Mesendoderm (in vitro differentiated cells): ENCODE results near the gene DCC.

Source experiments
- DNase-seq: peaks from one replicate; pipeline ENCODE4 v3.0.0; 2013
- H2AK5ac ChIP-seq: 2 replicates; pipeline ENCODE4 v1.6.1; 2013; ENCODE audit warnings: low read length, inconsistent platforms
- H2BK120ac ChIP-seq: 2 replicates; pipeline ENCODE4 v1.6.1; 2013; ENCODE audit warnings: low read depth, mild to moderate bottlenecking, low read length, moderate library complexity, mixed read lengths
- H2BK15ac ChIP-seq: replicated peaks from 2 replicates; pipeline ENCODE4 v1.6.1; 2013; ENCODE audit warnings: low read depth, mild to moderate bottlenecking, moderate library complexity
- H2BK5ac ChIP-seq: 2 replicates; pipeline ENCODE4 v1.6.1; 2013; ENCODE audit warnings: low read length, inconsistent platforms
- H3K18ac ChIP-seq: 2 replicates; pipeline ENCODE4 v1.6.1; 2013; ENCODE audit warnings: mild to moderate bottlenecking, low read length, mixed read lengths
- H3K23ac ChIP-seq: one replicate; pipeline ENCODE4 v1.6.1; 2013; ENCODE audit warnings: low read length
- H3K27ac ChIP-seq: 2 replicates; pipeline ENCODE4 v1.5.1; 2013; ENCODE audit warnings: low read depth, mild to moderate bottlenecking, inconsistent platforms, low read length, moderate library complexity
- H3K27me3 ChIP-seq: 2 replicates; pipeline ENCODE4 v1.6.1; 2013; ENCODE audit warnings: low read length, control low read depth, mild to moderate bottlenecking, inconsistent platforms; ENCODE audit not compliant: insufficient read depth, poor library complexity
- H3K36me3 ChIP-seq: 2 replicates; pipeline ENCODE4 v1.6.1; 2013; ENCODE audit warnings: low read length, inconsistent platforms; ENCODE audit not compliant: control insufficient read depth, insufficient read depth
- H3K4ac ChIP-seq: one replicate; pipeline ENCODE4 v1.6.1; 2013; ENCODE audit warnings: low read depth, mild to moderate bottlenecking, low read length, moderate library complexity
- H3K4me1 ChIP-seq: 2 replicates; pipeline ENCODE4 v1.6.1; 2013; ENCODE audit warnings: low read depth, low read length, inconsistent platforms; ENCODE audit not compliant: control insufficient read depth
- H3K4me2 ChIP-seq: 2 replicates; pipeline ENCODE4 v1.6.1; 2013; ENCODE audit warnings: low read length
- H3K4me3 ChIP-seq: 2 replicates; pipeline ENCODE4 v1.5.1; 2013; ENCODE audit warnings: mild to moderate bottlenecking, low read length
- H3K56ac ChIP-seq: one replicate; pipeline ENCODE4 v1.6.1; 2013; ENCODE audit warnings: low read length
- H3K79me1 ChIP-seq: 2 replicates; pipeline ENCODE4 v1.6.1; 2013; ENCODE audit warnings: low read length, inconsistent platforms
- H3K79me2 ChIP-seq: 2 replicates; pipeline ENCODE4 v1.6.1; 2013; ENCODE audit warnings: mild to moderate bottlenecking, low read length; ENCODE audit not compliant: control insufficient read depth, insufficient read depth
- H3K9ac ChIP-seq: 2 replicates; pipeline ENCODE4 v1.6.1; 2013; ENCODE audit warnings: low read length, inconsistent platforms
- H4K5ac ChIP-seq: one replicate; pipeline ENCODE4 v1.6.1; 2013; ENCODE audit warnings: low read length
- H4K8ac ChIP-seq: one replicate; pipeline ENCODE4 v1.6.1; 2013; ENCODE audit warnings: low read depth, mild to moderate bottlenecking, control low read depth, low read length, moderate library complexity
- WGBS: extraction: QIAGEN DNeasy Blood & Tissue Kit; methylation state at CpG from one replicate; pipeline ENCODE4 v1.1.7; 2013; ENCODE audit warnings: low lambda C conversion rate, missing lambda C conversion rate; ENCODE audit not compliant: insufficient coverage; ENCODE audit errors: extremely low coverage; 5-methylcytosine and 5-hydroxymethylcytosine counted together

The DCC gene

DNA sequence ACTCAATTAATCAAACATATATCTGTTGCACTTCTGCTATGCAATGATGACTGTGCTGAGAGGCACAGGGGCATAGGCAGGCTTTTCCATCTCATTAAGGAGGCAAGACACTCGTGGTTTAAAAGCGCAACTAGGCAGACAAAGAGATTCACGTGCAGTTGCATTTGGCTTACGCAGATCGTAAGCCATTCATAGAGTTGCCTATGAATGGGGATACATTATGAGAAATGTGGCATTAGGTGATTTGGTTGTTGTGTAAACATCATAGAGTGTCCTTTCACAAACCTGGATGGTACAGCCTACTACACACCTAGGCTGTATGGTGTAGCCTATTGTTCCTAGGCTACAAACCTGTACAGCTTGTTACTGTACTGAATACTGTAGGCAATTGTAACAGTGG lies 284.7 kb downstream of the DCC start:
- Histone ChIP-seq H3K4me2 (no peak overlapping the region), H3K4me1 (no peaks in the 10 kb centered on the region), H4K5ac (no peak overlapping the region), H3K56ac (no peak overlapping the region), H2AK5ac (no peak overlapping the region), H4K8ac (no peak overlapping the region), H3K79me1 (no peaks in the 10 kb centered on the region), H3K27me3 (no peaks in the 10 kb centered on the region), H3K23ac (no peak overlapping the region), H3K79me2 (no peaks in the 10 kb centered on the region), H3K18ac (no peak overlapping the region), H2BK120ac (no peak overlapping the region), H3K4me3 (no peak overlapping the region), H3K27ac (no peak overlapping the region), H3K36me3 (no peaks in the 10 kb centered on the region), H2BK15ac (no peak overlapping the region), H3K9ac (no peak overlapping the region), H2BK5ac (no peak overlapping the region), H3K4ac (no peak overlapping the region)
- no peak for DNase-seq
- no CpG with 5 or more reads among the region's 5 CpGs for WGBS

DNA sequence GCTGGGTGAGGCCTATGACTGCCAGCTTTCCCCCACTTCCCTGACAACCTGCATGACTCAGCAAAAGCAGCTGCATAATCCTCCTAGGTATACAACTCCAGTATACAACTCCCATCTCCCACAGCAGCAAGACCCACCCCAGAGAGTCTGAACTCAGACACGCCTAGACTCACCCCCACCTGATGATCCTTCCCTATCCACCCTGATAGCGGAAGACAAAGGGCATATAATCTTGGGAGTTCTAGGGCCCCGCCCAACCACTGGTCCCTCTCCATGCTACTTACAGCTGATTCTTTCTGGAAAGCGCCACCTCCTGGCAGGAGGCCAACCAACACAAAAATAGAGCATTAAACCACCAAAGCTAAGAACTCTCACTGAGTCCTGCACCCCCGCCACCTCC lies 296.5 kb downstream of the DCC start:
- Histone ChIP-seq H3K79me1 (no peaks in the 10 kb centered on the region), H3K4me3 (no peak overlapping the region), H3K4me1 (no peaks in the 10 kb centered on the region), H3K56ac (no peak overlapping the region), H2BK120ac (no peak overlapping the region), H2BK5ac (no peak overlapping the region), H3K27ac (no peak overlapping the region), H3K27me3 (no peaks in the 10 kb centered on the region), H3K4me2 (no peak overlapping the region), H3K36me3 (no peaks in the 10 kb centered on the region), H2BK15ac (no peak overlapping the region), H4K5ac (no peak overlapping the region), H4K8ac (no peak overlapping the region), H3K4ac (no peak overlapping the region), H3K23ac (no peak overlapping the region), H3K9ac (no peak overlapping the region), H3K79me2 (no peaks in the 10 kb centered on the region), H3K18ac (peak overlapping the region; percentile 20), H2AK5ac (no peak overlapping the region)
- peak; percentile 61 for DNase-seq
- WGBS: no CpG with 5 or more reads among the region's 5 CpGs

DNA sequence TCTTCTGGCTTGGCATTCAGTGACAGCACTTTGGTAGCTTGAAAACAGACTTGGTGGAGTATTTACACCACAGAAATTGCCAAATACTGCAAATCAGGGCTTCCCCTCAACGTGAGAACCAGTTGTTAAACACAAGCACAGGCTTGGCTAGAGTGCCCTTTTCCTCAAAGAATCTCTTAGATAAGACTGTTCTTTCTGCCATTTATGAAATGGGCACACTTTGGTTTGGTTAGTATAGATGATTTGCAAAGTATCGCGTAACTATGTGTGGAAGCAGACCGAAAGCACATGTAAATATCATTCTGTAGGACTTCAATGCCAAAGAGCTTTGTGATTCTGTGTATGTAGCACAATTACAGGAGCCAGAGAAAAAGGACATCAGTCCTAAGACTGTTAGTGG lies 308.2 kb downstream of the DCC start:
- H3K27me3 ChIP-seq: no peaks in the 10 kb centered on the region
- no peak overlapping the region for H3K27ac ChIP-seq
- H2BK120ac ChIP-seq: no peak overlapping the region
- no peak overlapping the region for H2BK5ac ChIP-seq
- WGBS: no CpG with 5 or more reads among the region's 4 CpGs
- DNase-seq: no peak
- no peak overlapping the region for H3K23ac ChIP-seq
- no peak overlapping the region for H4K8ac ChIP-seq
- H4K5ac ChIP-seq: no peak overlapping the region
- no peaks in the 10 kb centered on the region for H3K79me1 ChIP-seq
- H3K36me3 ChIP-seq: no peaks in the 10 kb centered on the region
- no peak overlapping the region for H2BK15ac ChIP-seq
- no peak overlapping the region for H3K4me2 ChIP-seq
- H3K4me3 ChIP-seq: no peak overlapping the region
- H3K4me1 ChIP-seq: no peaks in the 10 kb centered on the region
- no peak overlapping the region for H3K18ac ChIP-seq
- no peak overlapping the region for H2AK5ac ChIP-seq
- H3K56ac ChIP-seq: no peak overlapping the region
- no peak overlapping the region for H3K9ac ChIP-seq
- H3K79me2 ChIP-seq: no peaks in the 10 kb centered on the region
- no peak overlapping the region for H3K4ac ChIP-seq

DNA sequence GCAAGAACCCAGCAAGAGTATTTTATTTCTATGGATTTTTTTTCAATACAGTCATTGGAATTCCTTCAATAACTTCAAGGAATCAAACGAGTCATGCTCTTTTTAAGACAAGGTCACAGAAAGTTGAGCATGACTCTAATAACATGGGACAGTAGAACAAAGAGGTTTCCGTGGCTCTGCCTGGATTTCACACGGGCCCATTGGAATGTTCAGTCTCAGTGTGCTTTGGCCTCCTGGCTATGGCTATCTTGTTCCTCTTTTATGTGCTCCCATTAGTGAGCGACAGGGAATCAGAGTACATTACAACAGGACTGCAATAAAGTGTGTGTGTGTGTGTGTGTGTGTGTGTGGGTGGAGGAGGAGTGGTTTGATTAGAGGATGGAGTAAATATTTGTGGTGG lies 312.4 kb downstream of the DCC start:
- Histone ChIP-seq H3K56ac (no peak overlapping the region), H3K27me3 (no peaks in the 10 kb centered on the region), H3K4me3 (no peak overlapping the region), H2AK5ac (no peak overlapping the region), H3K79me2 (no peaks in the 10 kb centered on the region), H3K18ac (no peak overlapping the region), H4K5ac (no peak overlapping the region), H3K4ac (no peak overlapping the region), H4K8ac (no peak overlapping the region), H2BK5ac (no peak overlapping the region), H3K4me2 (no peak overlapping the region), H3K27ac (no peak overlapping the region), H3K79me1 (no peaks in the 10 kb centered on the region), H2BK120ac (no peak overlapping the region), H3K36me3 (no peaks in the 10 kb centered on the region), H2BK15ac (no peak overlapping the region), H3K23ac (no peak overlapping the region), H3K4me1 (no peaks in the 10 kb centered on the region), H3K9ac (no peak overlapping the region)
- WGBS: no CpG with 5 or more reads among the region's 4 CpGs
- DNase-seq: peak; percentile 11

DNA sequence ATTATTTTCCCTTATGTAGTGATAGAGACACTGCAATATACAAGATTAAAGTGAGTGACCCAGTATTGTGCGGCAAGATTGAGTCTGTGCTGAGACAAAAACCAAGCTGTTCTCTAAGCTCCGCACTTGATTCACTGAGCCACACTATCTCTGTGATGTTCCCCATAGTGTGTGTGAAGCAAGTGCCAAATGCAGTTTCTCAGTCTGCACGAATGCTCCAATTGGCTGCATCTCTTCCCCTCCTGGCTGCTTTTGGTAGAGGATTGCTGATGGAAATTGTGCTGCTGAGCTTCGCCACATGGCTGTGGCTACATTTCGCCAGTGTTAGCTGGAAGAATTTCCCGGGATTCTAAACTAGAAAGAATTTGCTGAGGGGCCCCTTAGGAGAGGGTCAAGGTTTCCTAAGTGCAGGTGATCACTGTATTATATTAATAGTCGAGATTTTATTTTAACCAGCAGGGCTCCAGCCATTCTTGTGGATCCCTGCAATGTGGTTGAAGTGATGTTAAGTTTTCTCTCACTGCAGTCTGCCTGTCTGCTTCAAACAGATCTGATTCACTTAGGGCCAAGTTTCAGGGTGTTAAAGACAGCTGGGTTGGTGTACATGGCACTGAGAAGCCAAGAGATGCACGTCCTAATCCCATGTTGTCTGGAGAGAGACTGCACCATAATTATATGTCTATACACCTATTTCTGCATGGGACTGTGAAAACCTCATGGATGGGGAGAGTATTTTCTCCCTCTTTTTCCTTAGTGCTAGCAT lies 317.2 kb downstream of the DCC start:
- H3K9ac ChIP-seq: no peak overlapping the region
- H3K79me2 ChIP-seq: no peaks in the 10 kb centered on the region
- H3K27me3 ChIP-seq: no peaks in the 10 kb centered on the region
- no peak overlapping the region for H2BK120ac ChIP-seq
- no peaks in the 10 kb centered on the region for H3K4me1 ChIP-seq
- H3K36me3 ChIP-seq: no peaks in the 10 kb centered on the region
- no peak overlapping the region for H3K18ac ChIP-seq
- H3K4me2 ChIP-seq: no peak overlapping the region
- no peak overlapping the region for H3K56ac ChIP-seq
- DNase-seq: peak; percentile 51
- H3K79me1 ChIP-seq: no peaks in the 10 kb centered on the region
- no peak overlapping the region for H4K5ac ChIP-seq
- no peak overlapping the region for H3K4me3 ChIP-seq
- H3K4ac ChIP-seq: no peak overlapping the region
- no peak overlapping the region for H2AK5ac ChIP-seq
- H3K23ac ChIP-seq: no peak overlapping the region
- no peak overlapping the region for H2BK15ac ChIP-seq
- no peak overlapping the region for H2BK5ac ChIP-seq
- WGBS: no CpG with 5 or more reads among the region's 8 CpGs
- H4K8ac ChIP-seq: no peak overlapping the region
- H3K27ac ChIP-seq: no peak overlapping the region
